ENCODE results near the gene MYBPC1. TPM values are rescaled to one million over a fixed set of nuclear protein-coding genes. Genes with fewer than 3 reads are reported as not detected.

MYBPC1 gene
- total RNA-seq, 1 experiment from 2014 or later, result not detected

DNA sequence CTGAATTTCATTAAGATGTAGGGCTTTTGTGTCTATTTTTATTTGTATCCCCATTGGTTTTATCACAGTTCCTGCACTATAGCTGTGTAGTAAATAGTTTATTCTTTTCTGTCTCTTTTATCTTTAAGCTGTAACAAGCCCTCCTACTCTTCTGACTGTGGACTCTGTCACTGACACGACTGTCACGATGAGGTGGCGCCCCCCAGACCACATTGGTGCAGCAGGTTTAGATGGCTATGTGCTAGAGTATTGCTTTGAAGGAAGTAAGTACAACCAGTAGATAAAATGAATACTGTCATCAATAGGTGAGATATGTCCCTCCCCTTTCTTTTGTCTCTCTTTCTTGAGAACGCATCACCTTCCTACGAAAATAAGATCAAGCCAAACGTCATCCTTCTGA lies 68.5 kb downstream of the MYBPC1 start:
- Histone ChIP-seq H2AFZ (ENCODE audit: low read length) (no peak overlapping the region), H4K20me1 (ENCODE audit: control insufficient read depth, insufficient read depth, insufficient read length) (no peaks in the 10 kb centered on the region), H4K8ac (replicated peaks; ENCODE audit: insufficient read length, low read depth, low read length) (no peak overlapping the region), H2BK5ac (ENCODE audit: insufficient read length, low read length) (no peak overlapping the region), H3K79me1 (ENCODE audit: insufficient read depth, low read depth, low read length, poor library complexity, severe bottlenecking) (no peaks in the 10 kb centered on the region), H3K4me1 (ENCODE audit: insufficient read depth, low read length) (peaks cover 6% of the 10 kb centered on the region; the same call in 1 of the 2 replicates), H4K91ac (ENCODE audit: insufficient read length, low read depth, low read length) (no peak overlapping the region), H3K79me2 (ENCODE audit: insufficient read depth, low read length) (no peaks in the 10 kb centered on the region), H3K27ac (ENCODE audit: insufficient read length, low read depth, low read length) (no peak overlapping the region), H3T11ph (ENCODE audit: low read length) (no peak overlapping the region), H3K9me3 (ENCODE audit: control insufficient read depth, low read depth, low read length) (no peaks in the 10 kb centered on the region), H3K27me3 (ENCODE audit: insufficient read depth, low read length) (no peaks in the 10 kb centered on the region), H3K4ac (ENCODE audit: low read depth, low read length) (no peak overlapping the region), H2BK120ac (ENCODE audit: low read depth, low read length, poor library complexity, severe bottlenecking) (no peak overlapping the region), H3K23me2 (ENCODE audit: insufficient read length, low read depth, low read length, poor library complexity, severe bottlenecking) (no peaks in the 10 kb centered on the region), H3K4me2 (ENCODE audit: insufficient read depth, insufficient read length, low read length) (no peak overlapping the region), H2BK12ac (ENCODE audit: insufficient read length, low read depth, low read length) (no peak overlapping the region), H3K18ac (ENCODE audit: insufficient read length, low read depth, low read length) (no peak overlapping the region), H3K23ac (ENCODE audit: insufficient read length, low read depth, low read length) (no peak overlapping the region), H2BK20ac (ENCODE audit: low read depth, low read length, poor library complexity, severe bottlenecking) (no peak overlapping the region), H3K14ac (ENCODE audit: insufficient read depth, low read length) (no peak overlapping the region), H3K56ac (ENCODE audit: insufficient read length, low read depth, low read length) (no peak overlapping the region), H4K5ac (ENCODE audit: insufficient read length, low read depth, low read length) (no peak overlapping the region), H2AK5ac (ENCODE audit: insufficient read length, low read length) (no peak overlapping the region), H3K9ac (ENCODE audit: extremely low read depth, insufficient read length, low read length) (no peak overlapping the region), H2BK15ac (ENCODE audit: low read depth, low read length) (no peak overlapping the region)
- Mint-ChIP-seq H3K27me3 (ENCODE audit: low read depth) (no peaks in the 10 kb centered on the region), H3K9me3 (no peaks in the 10 kb centered on the region), H3K36me3 (ENCODE audit: insufficient read depth in 1 of 3, low read depth in 3 of 3) (no peaks in the 10 kb centered on the region), H3K4me1 (peaks cover 23 to 26% of the 10 kb centered on the region in 2 experiments), H3K4me3 (no peak overlapping the region), H3K27ac (no peak overlapping the region)
- no CpG with 5 or more reads among the region's 6 CpGs for WGBS (ENCODE audit: extremely low coverage, insufficient read length, low lambda C conversion rate)
- DNase-seq, result no peak
- TF ChIP-seq CTCF (conservative IDR thresholded peaks at IDR 0.05), result 0 out of 3 replicates have a peak, but pooled peaks have one; percentile 15
